Ramos (cell line): ENCODE results near the gene SPARC.
"Not testable (repeated sequence)": the region's sequence is repeated elsewhere in the genome, so short reads cannot be mapped to it uniquely, and the experiment has no call there.

ENCODE experiments used
- in situ Hi-C: fragments of 300-500 bp; cut with MboI; formaldehyde crosslinking; loops from one replicate; pipeline ENCODE4 v1.14.3; 2022; ENCODE audit warnings: low sequenced_read_pairs; ENCODE audit not compliant: unreplicated experiment

Gene SPARC

DNA sequence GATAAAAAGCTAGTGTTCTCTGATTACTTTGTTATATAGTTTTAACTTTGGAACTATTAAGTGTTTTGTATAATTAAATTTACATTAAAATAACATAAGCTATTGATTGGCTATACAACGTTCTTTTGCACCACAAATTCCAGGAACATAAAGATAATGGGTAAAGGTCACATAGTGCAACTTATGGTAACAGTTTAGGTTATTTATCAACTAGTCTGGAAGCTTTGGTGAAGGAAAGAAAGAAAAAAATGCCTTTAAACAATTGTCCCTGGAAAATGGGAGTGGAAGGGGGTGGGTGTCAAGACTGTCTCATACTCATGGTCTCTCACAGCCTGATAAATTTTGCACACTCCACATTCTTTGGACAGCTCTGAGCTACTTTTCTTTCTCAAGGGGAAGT lies 17.1 kb upstream of the SPARC start:
- in situ Hi-C loops: no loop called here

- in situ Hi-C loops: no loop called here
These were observed 16.5 kb upstream of the SPARC start for GRCh38 chr5:151703227-151703626.

- in situ Hi-C loops: no loop called here
These were observed 14.1 kb upstream of the SPARC start for GRCh38 chr5:151700820-151701219.

DNA sequence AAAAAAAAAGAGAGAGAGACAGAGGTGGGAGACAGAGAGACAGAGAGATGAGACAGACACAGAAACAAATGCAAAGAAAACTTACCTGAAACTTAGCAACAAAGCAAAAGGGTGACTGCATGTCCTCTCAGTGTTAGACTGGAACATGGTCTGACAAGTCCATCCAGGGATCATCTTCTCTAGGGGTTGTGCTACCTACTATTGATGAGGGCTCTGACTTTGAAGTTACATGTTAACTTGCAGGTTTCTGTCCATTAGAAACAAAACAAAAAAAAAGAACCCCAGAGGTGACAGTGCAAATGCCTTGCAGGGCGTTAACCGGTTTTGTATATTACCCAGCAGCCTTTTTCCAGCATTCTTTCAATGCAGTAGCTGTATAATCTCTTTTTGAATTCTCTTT lies 13.6 kb upstream of the SPARC start:
- in situ Hi-C loops: no loop called here

DNA sequence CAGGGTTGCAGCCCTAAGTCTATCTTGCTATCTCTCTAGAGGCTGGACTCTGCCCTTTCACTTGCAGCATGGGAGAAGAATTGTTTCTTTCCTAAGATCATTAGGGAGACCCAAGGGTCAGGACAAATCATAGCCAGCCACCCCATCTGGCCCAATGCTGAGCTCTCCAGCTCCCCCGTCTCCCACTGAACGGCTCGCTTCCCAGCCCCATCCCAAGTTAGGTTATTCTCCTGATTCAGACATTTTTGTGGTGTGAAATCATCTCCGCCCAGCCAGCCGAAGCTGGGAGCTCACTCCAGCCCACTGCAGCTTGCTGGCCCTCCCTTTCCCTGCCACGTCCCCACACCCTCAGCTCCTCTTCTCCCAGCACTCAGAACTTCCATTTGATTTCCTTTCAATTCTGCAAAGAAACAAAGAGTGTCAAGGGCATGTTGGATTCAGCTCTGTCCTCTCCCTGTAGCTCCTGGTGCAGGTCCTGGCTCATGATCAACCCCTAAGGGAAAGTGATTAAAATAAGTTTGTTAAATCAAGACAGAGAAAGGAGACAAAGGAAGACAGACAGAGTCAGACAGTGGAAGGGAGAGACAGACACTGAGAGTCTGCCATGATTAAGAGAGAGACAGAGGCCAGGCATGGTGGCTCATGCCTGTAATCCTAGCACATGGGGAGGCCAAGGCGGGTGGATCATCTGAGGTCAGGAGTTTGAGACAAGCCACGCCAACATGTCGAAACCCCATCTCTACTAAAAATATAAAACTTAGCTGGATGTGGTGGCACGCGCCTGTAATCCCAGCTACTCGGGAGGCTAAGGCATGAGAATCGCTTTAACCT lies 12.6 kb upstream of the SPARC start:
- in situ Hi-C loops: no loop called here

GRCh38 chr5:151698081-151698480 lies 11.4 kb upstream of the SPARC start:
- in situ Hi-C loops: not testable (repeated sequence)

DNA sequence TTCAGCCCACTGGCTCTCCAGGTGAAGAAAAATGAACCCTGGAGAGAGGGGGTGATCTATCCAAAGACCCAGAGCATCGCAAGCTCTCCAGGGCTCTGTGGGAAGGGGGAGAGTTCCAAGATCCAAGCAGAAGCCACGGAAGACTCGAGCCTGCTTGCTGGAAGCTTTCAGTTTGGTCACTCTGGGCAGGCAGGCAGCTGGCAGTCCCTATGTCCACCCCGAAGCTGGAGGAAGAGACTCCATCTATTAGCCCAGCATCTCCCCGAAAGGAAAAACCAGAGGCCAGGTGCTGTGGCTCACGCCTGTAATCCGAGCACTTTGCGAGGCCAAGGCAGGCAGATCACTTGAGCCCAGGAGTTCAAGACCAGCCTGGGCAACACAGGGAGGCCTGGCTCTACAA lies 10.7 kb upstream of the SPARC start:
- in situ Hi-C loops: no loop called here

- in situ Hi-C loops: no loop called here
These were observed 9.9 kb upstream of the SPARC start for GRCh38 chr5:151696470-151697061.

DNA sequence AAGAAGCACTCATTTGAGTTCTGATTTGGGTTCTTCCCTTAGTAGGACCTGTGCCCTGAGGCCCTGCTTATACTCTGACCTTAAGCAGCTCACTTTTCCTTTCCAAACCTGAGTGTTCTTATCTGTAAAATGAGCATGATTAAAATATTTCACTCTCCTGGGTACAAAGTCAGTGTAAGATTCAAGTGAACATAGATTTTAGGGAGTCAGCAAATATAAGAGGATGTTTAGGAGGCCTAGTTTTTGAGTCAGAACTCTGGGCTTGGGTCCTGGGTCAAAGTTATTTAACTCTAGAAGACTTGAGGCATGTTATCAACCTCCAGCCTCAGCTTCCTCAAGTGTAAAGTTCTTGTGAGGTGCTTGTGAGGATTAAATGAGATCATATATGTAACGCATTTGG lies 8.7 kb upstream of the SPARC start:
- in situ Hi-C loops: no loop called here

DNA sequence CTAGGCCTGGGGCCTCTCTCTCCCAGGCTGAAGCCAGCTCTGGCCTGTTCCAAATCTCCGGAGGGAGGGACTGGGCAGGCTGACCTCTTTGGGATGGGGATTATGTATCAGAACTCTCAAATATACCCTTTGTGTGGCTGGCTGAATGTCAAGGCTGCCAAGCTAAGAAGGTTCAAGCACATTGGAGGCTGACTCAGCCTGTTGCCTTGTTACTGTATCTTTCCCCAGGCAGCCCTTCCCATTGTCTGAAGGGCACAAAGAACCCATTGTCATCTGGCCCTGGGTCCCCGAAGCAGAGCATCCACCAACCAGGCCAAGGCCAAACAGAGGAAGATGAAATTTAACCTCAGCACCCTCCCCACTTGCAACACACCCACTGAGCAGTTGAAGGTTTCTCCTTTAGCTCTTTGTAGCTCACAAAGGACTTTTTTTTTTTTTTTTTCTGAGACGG lies 7.3 kb upstream of the SPARC start:
- in situ Hi-C loops: no loop called here

DNA sequence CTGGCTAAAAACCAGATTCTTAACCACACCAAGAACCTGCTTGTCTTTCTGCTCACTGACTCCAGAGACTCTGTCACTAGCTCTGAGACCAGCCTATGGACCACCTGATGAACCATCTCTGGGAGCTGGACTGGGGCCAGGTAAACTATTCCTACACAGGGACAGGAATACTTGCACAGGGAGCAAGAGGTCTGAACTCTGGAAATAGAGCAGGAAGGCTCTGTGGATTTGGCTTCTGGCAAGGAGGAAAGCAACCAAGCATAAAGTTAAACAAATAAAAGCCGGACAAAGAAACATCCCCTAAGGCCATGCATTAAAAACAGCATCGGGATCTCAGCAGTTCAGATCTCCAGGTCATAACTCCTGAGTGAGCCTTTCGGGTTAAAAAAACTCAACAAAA lies 5.6 kb upstream of the SPARC start:
- in situ Hi-C loops: no loop called here

DNA sequence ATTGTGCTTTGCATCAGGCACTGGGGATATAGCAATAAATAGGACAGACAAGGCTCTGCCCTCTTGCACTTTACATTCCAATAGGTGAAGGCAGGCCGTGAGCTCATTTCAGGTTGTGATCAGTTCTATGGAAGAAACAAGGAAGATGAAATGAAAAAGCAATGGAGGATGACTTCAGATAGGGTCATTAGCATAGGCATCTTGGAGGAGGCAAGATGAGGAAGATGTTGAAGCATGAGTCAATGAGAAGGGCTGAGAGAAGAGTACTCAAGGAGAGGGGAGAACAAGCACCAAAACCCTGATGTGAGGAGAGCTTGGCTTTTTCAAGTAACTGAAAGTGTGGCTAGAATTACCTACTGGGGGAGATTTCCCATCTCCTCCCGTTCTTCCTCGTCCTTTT lies 5.0 kb upstream of the SPARC start:
- in situ Hi-C loops: no loop called here

DNA sequence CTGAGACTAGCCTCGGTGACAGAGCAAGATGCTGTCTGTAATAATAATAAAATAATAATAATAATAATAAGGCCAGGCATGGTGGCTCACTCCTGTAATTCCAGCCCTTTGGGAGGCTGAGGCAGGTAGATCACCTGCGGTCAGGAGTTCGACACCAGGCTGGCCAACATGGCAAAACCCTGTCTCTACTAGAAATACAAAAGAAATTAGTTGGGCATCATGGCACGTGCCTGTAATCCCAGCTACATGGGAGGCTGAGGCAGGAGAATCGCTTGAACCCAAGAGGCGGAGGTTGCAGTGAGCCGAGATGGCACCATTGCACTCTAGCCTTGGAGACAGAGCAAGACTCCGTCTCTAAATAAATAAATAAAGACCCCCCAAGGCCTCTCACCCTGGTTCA lies 2.9 kb upstream of the SPARC start:
- in situ Hi-C loops: not testable (repeated sequence)

- in situ Hi-C loops: no loop called here
These were observed 1.7 kb upstream of the SPARC start for GRCh38 chr5:151688436-151688835.

DNA sequence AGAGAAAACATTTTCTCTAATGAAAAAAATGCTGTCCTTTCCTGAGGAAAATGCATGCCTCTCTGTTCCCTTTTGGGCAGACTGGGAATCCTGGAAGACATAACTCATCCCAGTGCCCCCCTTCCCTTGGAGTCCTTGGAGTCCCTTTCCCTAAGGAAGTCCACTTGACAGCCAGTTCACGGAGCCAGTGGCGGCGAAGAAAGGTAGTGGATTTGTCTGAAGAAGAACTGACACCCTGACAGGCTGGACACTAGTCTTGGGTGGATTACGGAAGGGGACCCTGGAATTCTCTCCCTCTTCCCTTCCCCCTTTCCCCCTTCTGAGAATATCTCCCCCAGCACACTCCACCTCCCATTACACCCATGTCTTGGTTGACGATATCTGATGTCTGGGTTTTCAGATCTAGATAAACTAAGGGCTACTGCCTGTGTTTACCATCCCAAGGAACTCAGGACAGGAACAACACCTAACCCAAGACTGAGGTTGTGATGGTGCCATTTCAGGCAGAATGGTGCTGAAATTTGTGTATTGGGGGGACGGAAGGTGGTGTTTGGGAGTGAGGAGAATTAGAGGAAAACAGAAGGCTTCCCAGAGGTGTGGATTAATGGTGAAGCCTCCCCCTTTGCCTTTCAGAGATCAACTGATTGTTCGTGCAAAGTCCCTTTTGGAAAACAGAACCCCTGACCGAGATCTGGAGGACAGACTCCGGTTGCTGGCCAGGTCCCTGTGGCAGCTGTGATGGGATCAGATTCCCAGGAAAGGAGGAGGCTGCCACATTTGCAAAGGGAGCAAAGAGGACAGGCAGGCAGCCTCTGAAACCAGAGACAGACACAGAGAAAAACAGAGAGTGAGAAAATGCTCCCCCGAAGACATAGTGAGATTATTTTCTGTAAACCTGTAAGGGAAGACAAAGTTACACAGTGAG lies 704 bp downstream of the SPARC start:
- in situ Hi-C loops: no loop called here

- in situ Hi-C loops: no loop called here
These were observed 1.9 kb downstream of the SPARC start for GRCh38 chr5:151684690-151685361.

GRCh38 chr5:151683986-151684588 lies 2.6 kb downstream of the SPARC start:
- in situ Hi-C loops: no loop called here

DNA sequence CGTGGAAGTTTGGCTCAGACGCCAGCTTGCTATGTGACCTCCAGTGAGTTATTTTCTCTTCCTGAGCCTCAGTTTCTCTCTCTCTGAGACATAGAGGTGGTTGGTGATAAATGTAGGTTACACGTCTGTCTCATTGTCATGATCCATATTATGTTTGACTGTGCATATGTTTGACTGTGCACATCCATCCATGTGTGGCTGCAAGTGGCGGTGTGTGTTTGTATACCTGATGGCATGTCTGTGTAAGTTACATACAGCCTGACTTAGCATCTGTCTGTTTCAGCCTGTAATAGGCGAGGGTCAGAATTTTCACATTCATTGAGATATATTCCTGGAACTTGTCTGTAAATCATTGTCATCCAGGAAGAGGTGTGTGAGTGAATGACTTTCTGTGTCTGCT lies 3.3 kb downstream of the SPARC start:
- in situ Hi-C loops: no loop called here

- in situ Hi-C loops: no loop called here
These were observed 3.9 kb downstream of the SPARC start for GRCh38 chr5:151682751-151683331.

- in situ Hi-C loops: no loop called here
These were observed 4.5 kb downstream of the SPARC start for GRCh38 chr5:151682240-151682639.
